Subcutaneous abdominal adipose tissue (tissue), 5 donors: Measurements from ENCODE around the gene AIG1.

Experiments
- H3K27ac ChIP-seq: one replicate; pipeline ENCODE4 v1.7.0; 2013; ENCODE audit warnings: low read depth, mild to moderate bottlenecking, inconsistent platforms, low read length, moderate library complexity
- H3K27me3 ChIP-seq, 5 donors: one replicate each; pipeline ENCODE4 v1.7.0; 2013; ENCODE audit warnings: low read length in 5 of 5, inconsistent platforms in 1 of 5; ENCODE audit not compliant: control insufficient read depth in 5 of 5, insufficient read depth in 4 of 5
- H3K36me3 ChIP-seq, 5 donors: one replicate each; pipeline ENCODE4 v1.7.0; 2013; ENCODE audit warnings: low read length in 5 of 5; ENCODE audit not compliant: control insufficient read depth in 5 of 5, insufficient read depth in 5 of 5
- H3K4me1 ChIP-seq, 5 donors: one replicate each; pipeline ENCODE4 v1.7.0; 2013; ENCODE audit warnings: low read length in 5 of 5, mild to moderate bottlenecking in 3 of 5, moderate library complexity in 1 of 5; ENCODE audit not compliant: control insufficient read depth in 5 of 5, insufficient read depth in 5 of 5
- H3K4me3 ChIP-seq, 5 donors: one replicate each; pipeline ENCODE4 v1.7.0; 2013; ENCODE audit warnings: low read length in 5 of 5, low read depth in 1 of 5
- H3K9ac ChIP-seq, 5 donors: one replicate each; pipeline ENCODE4 v1.7.0; 2013; ENCODE audit warnings: low read length in 5 of 5, mild to moderate bottlenecking in 4 of 5, moderate library complexity in 3 of 5
- H3K9me3 ChIP-seq, 5 donors: one replicate each; pipeline ENCODE4 v1.7.0; 2013; ENCODE audit warnings: low read length in 5 of 5; ENCODE audit not compliant: control insufficient read depth in 5 of 5
- donor health status: healthy.
- donor health status: healthy.
- donor health status: healthy.
- donor health status: healthy.
- donor health status: healthy.

The AIG1 gene

DNA sequence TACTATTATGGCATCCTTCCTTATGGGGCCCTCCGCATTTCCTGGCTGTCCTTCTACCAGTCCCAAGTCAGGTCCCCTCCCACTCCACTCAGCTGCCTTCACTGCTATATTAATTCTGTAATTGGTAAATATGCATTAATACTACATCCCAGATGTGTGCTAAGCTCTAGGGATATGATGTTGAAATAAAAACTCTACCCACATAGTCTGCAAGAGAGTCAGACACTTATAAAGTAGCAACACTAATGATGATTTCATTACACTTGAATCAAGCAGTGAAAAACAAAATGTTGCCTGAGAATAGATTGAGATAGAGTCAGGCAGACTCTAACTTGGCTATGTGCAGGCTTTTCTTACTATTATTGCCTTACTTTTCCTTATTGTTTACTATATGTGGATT, 62.4 kb downstream of the AIG1 start:
- no peak overlapping the region for H3K9ac ChIP-seq
- peaks cover 0 to 6% (median 4%) of the 10 kb centered on the region in 5 donors for H3K36me3 ChIP-seq
- no peak overlapping the region for H3K27ac ChIP-seq
- peaks cover 0 to 5% (median 0%) of the 10 kb centered on the region in 5 donors for H3K9me3 ChIP-seq
- H3K27me3 ChIP-seq = no peaks in the 10 kb centered on the region
- no peak overlapping the region for H3K4me3 ChIP-seq
- H3K4me1 ChIP-seq = peaks cover 0 to 3% (median 0%) of the 10 kb centered on the region in 5 donors

DNA sequence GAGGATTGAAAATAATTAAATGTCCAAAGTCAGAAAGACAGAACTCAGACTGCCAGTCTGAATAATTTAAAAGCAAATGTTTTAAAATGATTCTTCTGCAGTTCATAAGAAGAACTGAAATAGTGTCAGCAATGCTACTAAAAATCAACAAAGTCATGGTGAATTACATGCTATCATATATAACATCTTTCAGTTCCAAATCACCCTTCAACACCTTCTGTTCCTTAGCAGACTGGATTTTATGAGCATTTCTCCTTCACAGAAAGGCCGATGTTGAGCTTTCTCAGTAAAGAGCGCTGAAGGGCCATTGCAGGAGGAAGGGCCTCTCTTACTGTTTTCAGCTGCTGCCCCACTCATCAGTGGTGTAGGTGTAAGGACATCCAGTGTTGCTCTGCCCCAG, 63.3 kb downstream of the AIG1 start:
- H3K27ac ChIP-seq = no peak overlapping the region
- peaks cover 0 to 12% (median 4%) of the 10 kb centered on the region in 5 donors for H3K36me3 ChIP-seq
- peaks cover 0 to 5% (median 0%) of the 10 kb centered on the region in 5 donors for H3K9me3 ChIP-seq
- no peaks in the 10 kb centered on the region for H3K27me3 ChIP-seq
- H3K4me3 ChIP-seq = no peak overlapping the region
- H3K4me1 ChIP-seq = peaks cover 0 to 3% (median 0%) of the 10 kb centered on the region in 5 donors
- H3K9ac ChIP-seq = no peak overlapping the region

DNA sequence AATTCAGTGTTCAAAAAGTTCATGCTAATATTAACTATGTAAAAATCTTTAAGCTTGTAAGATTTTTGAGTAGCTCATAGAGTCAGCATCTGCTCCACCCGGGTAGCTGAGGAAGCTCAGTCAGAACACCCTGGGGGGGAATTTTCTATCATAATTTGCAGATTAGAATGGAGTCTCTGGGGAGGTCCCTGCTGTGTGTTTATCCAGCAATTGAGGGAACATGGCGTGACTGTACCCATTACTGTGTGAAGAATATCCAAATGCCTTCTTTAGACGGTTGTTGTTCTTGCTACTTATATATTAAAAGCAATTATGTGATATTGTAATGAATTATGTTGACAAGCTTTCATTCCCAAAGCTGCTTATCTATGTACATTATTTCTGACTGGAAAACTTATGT, 64.8 kb downstream of the AIG1 start:
- H3K4me1 ChIP-seq = peaks cover 0 to 3% (median 0%) of the 10 kb centered on the region in 5 donors
- H3K36me3 ChIP-seq = peaks cover 0 to 12% (median 4%) of the 10 kb centered on the region in 5 donors
- no peak overlapping the region for H3K9ac ChIP-seq
- no peak overlapping the region for H3K4me3 ChIP-seq
- H3K27me3 ChIP-seq = no peaks in the 10 kb centered on the region
- H3K27ac ChIP-seq = no peak overlapping the region
- peaks cover 0 to 6% (median 2%) of the 10 kb centered on the region in 5 donors for H3K9me3 ChIP-seq

- Histone ChIP-seq H3K4me1 (peaks cover 0 to 3% (median 0%) of the 10 kb centered on the region in 5 donors), H3K27me3 (no peaks in the 10 kb centered on the region), H3K36me3 (peaks cover 0 to 16% (median 4%) of the 10 kb centered on the region in 5 donors), H3K27ac (no peak overlapping the region), H3K9ac (no peak overlapping the region), H3K4me3 (no peak overlapping the region), H3K9me3 (peaks cover 0 to 11% (median 8%) of the 10 kb centered on the region in 5 donors)
Measured at GRCh38 chr6:143125864-143126573, 65.3 kb downstream of the AIG1 start.

- Histone ChIP-seq H3K4me1 (peaks cover 0 to 3% (median 0%) of the 10 kb centered on the region in 5 donors), H3K4me3 (no peak overlapping the region), H3K27ac (no peak overlapping the region), H3K27me3 (no peaks in the 10 kb centered on the region), H3K9me3 (peaks cover 3 to 17% (median 12%) of the 10 kb centered on the region in 5 donors), H3K36me3 (peaks cover 0 to 18% (median 6%) of the 10 kb centered on the region in 5 donors), H3K9ac (no peak overlapping the region)
Measured at GRCh38 chr6:143126574-143126941, 65.9 kb downstream of the AIG1 start.

DNA sequence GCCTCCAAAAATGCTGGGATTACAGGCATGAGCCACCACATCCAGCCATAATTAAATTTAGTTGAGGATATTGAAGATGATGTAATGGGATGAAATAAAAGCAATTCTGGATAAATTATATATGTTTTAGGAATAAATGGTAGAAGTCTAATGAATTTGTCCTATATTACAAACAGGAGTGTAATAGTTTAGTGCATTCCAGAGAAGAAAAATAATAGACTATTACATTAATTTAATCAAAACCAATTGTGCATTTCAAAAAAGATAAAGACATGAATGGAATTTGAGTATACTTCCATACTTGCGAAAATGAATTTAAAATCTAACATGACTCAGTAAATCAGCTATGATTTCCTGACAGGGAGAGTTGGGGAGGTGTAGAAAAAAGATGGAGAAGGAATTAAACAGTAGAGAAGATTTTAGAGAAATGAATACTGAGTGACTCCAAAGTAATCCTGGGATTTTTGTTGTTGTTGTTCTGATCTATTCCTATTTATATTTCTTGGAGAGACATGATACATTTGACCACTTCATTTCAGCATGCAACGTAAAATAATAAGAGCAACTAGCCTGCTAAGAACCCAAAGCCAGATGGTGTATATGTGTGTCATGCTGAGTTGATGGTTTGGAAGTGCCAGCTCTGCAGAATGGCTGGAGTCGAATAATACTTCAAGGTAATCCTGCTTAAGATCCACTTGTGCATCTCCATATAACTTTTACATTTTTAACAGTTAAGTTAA, 67.4 kb downstream of the AIG1 start:
- H3K9ac ChIP-seq = no peak overlapping the region
- peaks cover 0 to 21% (median 6%) of the 10 kb centered on the region in 5 donors for H3K36me3 ChIP-seq
- no peak overlapping the region for H3K27ac ChIP-seq
- no peak overlapping the region for H3K4me3 ChIP-seq
- peaks cover 0 to 3% (median 0%) of the 10 kb centered on the region in 5 donors for H3K4me1 ChIP-seq
- peaks cover 3 to 20% (median 15%) of the 10 kb centered on the region in 5 donors for H3K9me3 ChIP-seq
- H3K27me3 ChIP-seq = no peaks in the 10 kb centered on the region

DNA sequence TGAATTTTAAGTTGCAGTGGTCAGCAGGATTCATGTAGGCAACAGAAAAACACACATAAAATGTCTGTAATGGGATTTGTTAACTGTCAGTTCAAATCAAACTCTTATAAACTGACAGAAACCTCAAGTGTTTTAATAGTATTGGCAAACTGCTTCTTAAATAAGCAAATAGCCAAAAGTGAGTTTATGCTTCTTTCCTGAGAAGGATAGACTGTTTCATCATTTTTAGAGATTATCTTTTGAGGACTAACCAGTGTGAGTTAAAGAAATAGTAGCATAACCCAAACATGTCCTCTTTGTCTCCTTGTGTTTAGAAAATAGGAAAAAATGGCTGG, 68.0 kb downstream of the AIG1 start:
- Histone ChIP-seq H3K27me3 (no peaks in the 10 kb centered on the region), H3K36me3 (peaks cover 0 to 21% (median 6%) of the 10 kb centered on the region in 5 donors), H3K4me3 (no peak overlapping the region), H3K9me3 (peaks cover 3 to 20% (median 15%) of the 10 kb centered on the region in 5 donors), H3K27ac (no peak overlapping the region), H3K4me1 (no peaks in the 10 kb centered on the region), H3K9ac (no peak overlapping the region)

GRCh38 chr6:143130928-143131327, 70.2 kb downstream of the AIG1 start:
- Histone ChIP-seq H3K9me3 (peaks cover 3 to 20% (median 15%) of the 10 kb centered on the region in 5 donors), H3K4me1 (no peaks in the 10 kb centered on the region), H3K36me3 (peaks cover 0 to 21% (median 0%) of the 10 kb centered on the region in 5 donors), H3K27me3 (no peaks in the 10 kb centered on the region), H3K9ac (no peak overlapping the region), H3K4me3 (no peak overlapping the region), H3K27ac (no peak overlapping the region)

GRCh38 chr6:143135325-143135724, 74.6 kb downstream of the AIG1 start:
- Histone ChIP-seq H3K27me3 (no peaks in the 10 kb centered on the region), H3K9ac (no peak overlapping the region), H3K4me3 (no peak overlapping the region), H3K36me3 (peaks cover 0 to 22% (median 13%) of the 10 kb centered on the region in 5 donors), H3K4me1 (no peaks in the 10 kb centered on the region), H3K9me3 (peaks cover 3 to 15% (median 15%) of the 10 kb centered on the region in 5 donors), H3K27ac (peak overlapping the region; percentile 10)
